Measurements from ENCODE around the gene RECQL5. TPM values are rescaled to one million over a fixed set of nuclear protein-coding genes. Genes with fewer than 3 reads are reported as not detected.

Gene RECQL5
- total RNA-seq, 1 experiment from 2014 or later: 40.0 TPM

GRCh38 chr17:75697651-75698291 lies 30.8 kb upstream of the RECQL5 start:
- Mint-ChIP-seq H3K4me3 (no peak overlapping the region), H3K27me3 (ENCODE audit: low read depth) (no peaks in the 10 kb centered on the region), H3K9me3 (no peaks in the 10 kb centered on the region), H3K36me3 (ENCODE audit: insufficient read depth in 1 of 3, low read depth in 3 of 3) (peaks cover 26 to 68% (median 52%) of the 10 kb centered on the region in 3 experiments), H3K4me1 (peaks cover 23 to 24% of the 10 kb centered on the region in 2 experiments), H3K27ac (peak overlapping the region in 2 of 3 experiments; percentile 18 to 69; a peak in 4 of 7 replicates)
- H3K27me3 ChIP-seq (ENCODE audit: insufficient read depth, low read length): no peaks in the 10 kb centered on the region
- no peaks in the 10 kb centered on the region for H3K4me1 ChIP-seq (ENCODE audit: insufficient read depth, low read length)
- no peak overlapping the region for H2BK120ac ChIP-seq (ENCODE audit: low read depth, low read length, poor library complexity, severe bottlenecking)
- H3K27ac ChIP-seq (ENCODE audit: insufficient read length, low read depth, low read length): no peak overlapping the region
- H4K8ac ChIP-seq (replicated peaks; ENCODE audit: insufficient read length, low read depth, low read length): no peak overlapping the region
- no peak overlapping the region for H3K4me2 ChIP-seq (ENCODE audit: insufficient read depth, insufficient read length, low read length)
- TF ChIP-seq CTCF (conservative IDR thresholded peaks at IDR 0.05): no peak
- H2AFZ ChIP-seq (ENCODE audit: low read length): no peak overlapping the region
- no peaks in the 10 kb centered on the region for H3K79me1 ChIP-seq (ENCODE audit: insufficient read depth, low read depth, low read length, poor library complexity, severe bottlenecking)
- no peak overlapping the region for H3K4ac ChIP-seq (ENCODE audit: low read depth, low read length)
- no peak overlapping the region for H4K91ac ChIP-seq (ENCODE audit: insufficient read length, low read depth, low read length)
- H4K5ac ChIP-seq (ENCODE audit: insufficient read length, low read depth, low read length): no peak overlapping the region
- no peak overlapping the region for H3T11ph ChIP-seq (ENCODE audit: low read length)
- WGBS (ENCODE audit: extremely low coverage, insufficient read length, low lambda C conversion rate): no CpG with 5 or more reads among the region's 10 CpGs
- H3K79me2 ChIP-seq (ENCODE audit: insufficient read depth, low read length): no peaks in the 10 kb centered on the region
- H4K20me1 ChIP-seq (ENCODE audit: control insufficient read depth, insufficient read depth, insufficient read length): no peaks in the 10 kb centered on the region
- no peak overlapping the region for H3K23ac ChIP-seq (ENCODE audit: insufficient read length, low read depth, low read length)
- H2BK5ac ChIP-seq (ENCODE audit: insufficient read length, low read length): no peak overlapping the region
- H3K56ac ChIP-seq (ENCODE audit: insufficient read length, low read depth, low read length): no peak overlapping the region
- no peak overlapping the region for H2BK15ac ChIP-seq (ENCODE audit: low read depth, low read length)
- DNase-seq: no peak
- H2BK12ac ChIP-seq (ENCODE audit: insufficient read length, low read depth, low read length): no peak overlapping the region
- no peak overlapping the region for H3K14ac ChIP-seq (ENCODE audit: insufficient read depth, low read length)
- no peaks in the 10 kb centered on the region for H3K23me2 ChIP-seq (ENCODE audit: insufficient read length, low read depth, low read length, poor library complexity, severe bottlenecking)
- H3K18ac ChIP-seq (ENCODE audit: insufficient read length, low read depth, low read length): no peak overlapping the region
- H2AK5ac ChIP-seq (ENCODE audit: insufficient read length, low read length): no peak overlapping the region
- H3K9me3 ChIP-seq (ENCODE audit: control insufficient read depth, low read depth, low read length): no peaks in the 10 kb centered on the region
- no peak overlapping the region for H2BK20ac ChIP-seq (ENCODE audit: low read depth, low read length, poor library complexity, severe bottlenecking)
- H3K9ac ChIP-seq (ENCODE audit: extremely low read depth, insufficient read length, low read length): no peak overlapping the region

All from H9 (cell line).